Measurements from ENCODE around the gene CLK2.

DNA sequence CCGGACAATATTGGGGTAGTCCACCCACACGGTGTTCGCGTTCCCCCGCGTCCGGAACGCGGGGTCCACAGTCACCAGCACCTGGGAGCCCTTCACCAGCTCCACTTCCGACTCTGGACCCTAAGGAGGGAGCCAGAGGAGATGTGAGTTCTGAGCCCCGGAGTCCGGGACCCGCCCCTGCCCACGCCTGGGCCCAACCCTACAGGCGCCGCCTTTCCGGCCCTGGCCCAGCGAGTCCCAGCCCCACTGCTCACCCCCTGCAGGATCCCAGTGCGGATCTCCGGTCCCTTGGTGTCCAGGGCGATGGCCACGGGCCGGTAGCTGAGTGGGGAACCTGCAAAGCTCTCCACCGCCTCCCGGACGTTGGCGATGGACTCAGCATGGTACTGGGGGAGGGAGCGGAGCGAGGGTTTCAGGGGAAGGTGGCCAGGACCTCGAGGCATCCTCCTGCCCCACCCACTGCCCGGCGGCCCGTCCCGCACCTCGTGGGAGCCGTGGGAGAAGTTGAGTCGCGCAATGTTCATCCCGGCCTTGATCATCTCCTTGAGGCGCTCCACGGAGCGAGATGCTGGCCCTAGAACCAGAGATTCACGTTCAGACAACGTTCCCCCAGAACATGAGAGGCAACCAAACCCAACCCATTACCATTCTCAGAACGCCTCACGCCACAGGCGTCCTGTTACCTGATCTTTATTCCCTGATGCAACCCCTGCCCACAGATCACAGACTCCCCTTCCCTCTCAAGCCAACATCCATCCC lies 22.1 kb upstream of the CLK2 start:
- TF ChIP-seq, protein P1, sequence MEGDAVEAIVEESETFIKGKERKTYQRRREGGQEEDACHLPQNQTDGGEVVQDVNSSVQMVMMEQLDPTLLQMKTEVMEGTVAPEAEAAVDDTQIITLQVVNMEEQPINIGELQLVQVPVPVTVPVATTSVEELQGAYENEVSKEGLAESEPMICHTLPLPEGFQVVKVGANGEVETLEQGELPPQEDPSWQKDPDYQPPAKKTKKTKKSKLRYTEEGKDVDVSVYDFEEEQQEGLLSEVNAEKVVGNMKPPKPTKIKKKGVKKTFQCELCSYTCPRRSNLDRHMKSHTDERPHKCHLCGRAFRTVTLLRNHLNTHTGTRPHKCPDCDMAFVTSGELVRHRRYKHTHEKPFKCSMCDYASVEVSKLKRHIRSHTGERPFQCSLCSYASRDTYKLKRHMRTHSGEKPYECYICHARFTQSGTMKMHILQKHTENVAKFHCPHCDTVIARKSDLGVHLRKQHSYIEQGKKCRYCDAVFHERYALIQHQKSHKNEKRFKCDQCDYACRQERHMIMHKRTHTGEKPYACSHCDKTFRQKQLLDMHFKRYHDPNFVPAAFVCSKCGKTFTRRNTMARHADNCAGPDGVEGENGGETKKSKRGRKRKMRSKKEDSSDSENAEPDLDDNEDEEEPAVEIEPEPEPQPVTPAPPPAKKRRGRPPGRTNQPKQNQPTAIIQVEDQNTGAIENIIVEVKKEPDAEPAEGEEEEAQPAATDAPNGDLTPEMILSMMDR (conservative IDR thresholded peaks at IDR 0.05) = no peak
- TF ChIP-seq EZH2 (IDR thresholded peaks at IDR 0.05; ENCODE audit: low read depth) = no peak
